Retinal pigment epithelial cell (primary cell): ENCODE results near the gene PPP2R2B.
A peak's percentile ranks its signal among the peaks of the same experiment; 100 is the strongest.
"Not testable (repeated sequence)": the region's sequence is repeated elsewhere in the genome, so short reads cannot be mapped to it uniquely, and the experiment has no call there.

Experiments used
- DNase-seq: peaks from one replicate; pipeline ENCODE4 v3.0.0-alpha.2; 2010; ENCODE audit warnings: low read depth
- H3K4me3 ChIP-seq: 2 replicates; pipeline ENCODE4 v1.5.1; 2011; ENCODE audit warnings: mild to moderate bottlenecking, low read length, control low read depth, moderate library complexity
- CTCF ChIP-seq: conservative IDR thresholded peaks from 2 replicates; pipeline ENCODE4 v1.5.1; 2011; ENCODE audit warnings: low read depth, low read length, control low read depth, inconsistent platforms

Gene PPP2R2B

GRCh38 chr5:146734936-146735577 is 143.5 kb downstream of the PPP2R2B start:
- no peak for DNase-seq
- no peak overlapping the region for H3K4me3 ChIP-seq
- TF ChIP-seq CTCF: no peak

GRCh38 chr5:146732962-146733361 is 145.6 kb downstream of the PPP2R2B start:
- H3K4me3 ChIP-seq: no peak overlapping the region
- DNase-seq: no peak
- TF ChIP-seq CTCF: no peak

GRCh38 chr5:146731909-146732659 is 146.5 kb downstream of the PPP2R2B start:
- no peak overlapping the region for H3K4me3 ChIP-seq
- no peak for TF ChIP-seq CTCF
- DNase-seq: peak; percentile 94

- not testable (repeated sequence) for DNase-seq, H3K4me3 ChIP-seq
These were observed 149.8 kb downstream of the PPP2R2B start for GRCh38 chr5:146728746-146729145.

- H3K4me3 ChIP-seq: no peak overlapping the region
- TF ChIP-seq CTCF: no peak
- no peak for DNase-seq
These were observed 151.7 kb downstream of the PPP2R2B start for GRCh38 chr5:146726891-146727290.

- no peak for DNase-seq
- no peak for TF ChIP-seq CTCF
- H3K4me3 ChIP-seq: no peak overlapping the region
These were observed 152.5 kb downstream of the PPP2R2B start for GRCh38 chr5:146726020-146726419.

- no peak overlapping the region for H3K4me3 ChIP-seq
- no peak for TF ChIP-seq CTCF
These were observed 153.5 kb downstream of the PPP2R2B start for GRCh38 chr5:146725025-146725424.

More at GRCh38 chr5:146725025-146725424, 153.5 kb downstream of the PPP2R2B start:
- DNase-seq: no peak
